Spleen (tissue), 7 donors: ENCODE measurements around the gene PAPPA.

ENCODE experiments used
- POLR2A ChIP-seq, 3 donors: fragments of 450-650 bp; IDR thresholded peaks; one replicate each; pipeline ENCODE4 v1.5.1; 2017; ENCODE audit warnings: antibody characterized with exemption in 3 of 3, mild to moderate bottlenecking in 1 of 3
- POLR2AphosphoS5 ChIP-seq, 3 donors: sonication (generic); formaldehyde crosslinking; IDR thresholded peaks; one replicate each; pipeline ENCODE4 v1.5.1; 2017; ENCODE audit warnings: antibody characterized with exemption in 3 of 3
- TF ChIP-seq, protein P1 (sequence below), 11 experiments: fragments of 200-600 bp in 7 of 11; fragments of 450-650 bp in 4 of 11; sonication (generic) in 4 of 11; IDR thresholded peaks in 8 of 11; conservative IDR thresholded peaks in 3 of 11; 1 replicate in 7 of 11; 2 replicates in 4 of 11; pipeline versions ENCODE4 v1.4.0 to v1.8.0; 2016 to 2021; ENCODE audit warnings: antibody characterized with exemption in 11 of 11, inconsistent platforms in 4 of 11, mild to moderate bottlenecking in 1 of 11
- donor health status: DM: no; HTN: no; CAD: no; lungs with moderate emphysema.
- donor health status: DM: no; HTN: no; CAD: no.
- donor health status: DM: no; HTN: no; CAD: no.

DNA sequence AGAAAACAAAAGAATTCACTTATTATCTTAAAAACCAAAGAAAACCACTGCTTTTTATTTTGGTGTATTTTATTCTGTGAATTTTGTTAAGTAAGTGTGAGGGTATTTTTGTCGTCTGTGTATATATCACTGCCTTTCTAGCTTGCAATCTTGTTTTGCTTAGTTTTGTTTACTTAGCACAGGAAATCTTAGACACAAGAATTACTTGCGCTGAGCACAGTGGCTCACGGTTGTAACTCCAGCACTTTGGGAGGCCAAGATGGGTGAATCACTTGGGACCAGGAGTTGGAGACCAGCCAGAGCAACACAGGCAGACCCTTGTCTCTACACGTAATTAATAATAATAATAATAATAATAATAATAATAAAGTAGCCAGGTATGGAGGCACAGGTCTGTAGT, 230.3 kb downstream of the PAPPA start:
- TF ChIP-seq POLR2A (IDR thresholded peaks at IDR 0.05) = no peak
- TF ChIP-seq POLR2AphosphoS5 (IDR thresholded peaks at IDR 0.05) = no peak
- TF ChIP-seq, protein P1, sequence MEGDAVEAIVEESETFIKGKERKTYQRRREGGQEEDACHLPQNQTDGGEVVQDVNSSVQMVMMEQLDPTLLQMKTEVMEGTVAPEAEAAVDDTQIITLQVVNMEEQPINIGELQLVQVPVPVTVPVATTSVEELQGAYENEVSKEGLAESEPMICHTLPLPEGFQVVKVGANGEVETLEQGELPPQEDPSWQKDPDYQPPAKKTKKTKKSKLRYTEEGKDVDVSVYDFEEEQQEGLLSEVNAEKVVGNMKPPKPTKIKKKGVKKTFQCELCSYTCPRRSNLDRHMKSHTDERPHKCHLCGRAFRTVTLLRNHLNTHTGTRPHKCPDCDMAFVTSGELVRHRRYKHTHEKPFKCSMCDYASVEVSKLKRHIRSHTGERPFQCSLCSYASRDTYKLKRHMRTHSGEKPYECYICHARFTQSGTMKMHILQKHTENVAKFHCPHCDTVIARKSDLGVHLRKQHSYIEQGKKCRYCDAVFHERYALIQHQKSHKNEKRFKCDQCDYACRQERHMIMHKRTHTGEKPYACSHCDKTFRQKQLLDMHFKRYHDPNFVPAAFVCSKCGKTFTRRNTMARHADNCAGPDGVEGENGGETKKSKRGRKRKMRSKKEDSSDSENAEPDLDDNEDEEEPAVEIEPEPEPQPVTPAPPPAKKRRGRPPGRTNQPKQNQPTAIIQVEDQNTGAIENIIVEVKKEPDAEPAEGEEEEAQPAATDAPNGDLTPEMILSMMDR (IDR thresholded peaks at IDR 0.05 in 8 of 11, conservative IDR thresholded peaks at IDR 0.05 in 3 of 11) = no peak
